H1 (cell line): Measurements from ENCODE around the gene COX6A2. TPM values are rescaled to one million over a fixed set of nuclear protein-coding genes. Genes with fewer than 3 reads are reported as not detected.

Experiments used
- CTCF ChIA-PET: fragments of 300-600 bp; sonication (Branson Sonifier 250); formaldehyde crosslinking; loops from one replicate; lab custom pipeline; 2021; ENCODE audit not compliant: partially characterized antibody; lab: Charles Lee
- POLR2A ChIA-PET: fragments of 300-600 bp; sonication (Branson Sonifier 250); formaldehyde crosslinking; loops from one replicate; lab custom pipeline; 2021; ENCODE audit warnings: inconsistent platforms; ENCODE audit not compliant: partially characterized antibody; lab: Charles Lee
- DNase-seq, 2 experiments: peaks; one replicate each; pipeline versions ENCODE4 v3.0.0 to v3.0.0-alpha.2; 2010 to 2022; ENCODE audit warnings: low spot score in 2 of 2, low read depth in 1 of 2, mixed read lengths in 1 of 2
- FAIRE-seq: peaks from 2 replicates; lab custom pipeline; 2011; peaks lifted over from hg19 to GRCh38; lab: Jason Lieb, UNC
- H2AFZ ChIP-seq: 2 replicates; pipeline ENCODE4 v1.8.1; 2012; ENCODE audit warnings: low read length, inconsistent platforms
- H2AK5ac ChIP-seq: 2 replicates; pipeline ENCODE4 v1.6.1; 2013; ENCODE audit warnings: low read depth, low read length
- H2BK120ac ChIP-seq: replicated peaks from 2 replicates; pipeline ENCODE3; 2013; ENCODE audit warnings: low read depth, low read length, inconsistent platforms
- H2BK12ac ChIP-seq: 2 replicates; pipeline ENCODE4 v1.6.1; 2013; ENCODE audit warnings: low read depth, low read length
- H2BK15ac ChIP-seq: 2 replicates; pipeline ENCODE4 v1.6.1; 2013; ENCODE audit warnings: low read length
- H2BK20ac ChIP-seq: 2 replicates; pipeline ENCODE4 v1.6.1; 2013; ENCODE audit warnings: low read length
- H2BK5ac ChIP-seq: 2 replicates; pipeline ENCODE4 v1.6.1; 2013; ENCODE audit warnings: low read depth, low read length
- H3K14ac ChIP-seq: 2 replicates; pipeline ENCODE4 v1.6.1; 2013; ENCODE audit warnings: inconsistent platforms; ENCODE audit not compliant: insufficient read length
- H3K18ac ChIP-seq: 2 replicates; pipeline ENCODE4 v1.6.1; 2013; ENCODE audit warnings: low read length; ENCODE audit errors: extremely low read depth
- H3K23ac ChIP-seq: 2 replicates; pipeline ENCODE4 v1.6.1; 2013; ENCODE audit warnings: inconsistent platforms; ENCODE audit not compliant: insufficient read length
- H3K23me2 ChIP-seq: 2 replicates; pipeline ENCODE4 v1.6.1; 2013; ENCODE audit warnings: low read depth, low read length
- H3K27ac ChIP-seq: 2 replicates; pipeline ENCODE4 v1.6.1; 2011; ENCODE audit warnings: low read depth, low read length, inconsistent platforms
- H3K27me3 ChIP-seq, 4 experiments: replicated peaks in 1 of 4; 1 replicate in 1 of 4; 2 replicates in 3 of 4; pipeline versions ENCODE4 v1.6.1 to v1.8.1; 2011 to 2013; ENCODE audit warnings: low read length in 3 of 4, mild to moderate bottlenecking in 3 of 4, inconsistent platforms in 2 of 4, mixed read lengths in 2 of 4, moderate library complexity in 1 of 4; ENCODE audit not compliant: control insufficient read depth in 3 of 4, insufficient read depth in 3 of 4; ENCODE audit errors: extremely low read depth in 1 of 4
- H3K36me3 ChIP-seq, 4 experiments: 2 replicates each; pipeline versions ENCODE4 v1.6.1 to v1.8.1; 2011 to 2013; ENCODE audit warnings: mild to moderate bottlenecking in 4 of 4, low read length in 3 of 4, moderate library complexity in 2 of 4, control low read depth in 1 of 4, inconsistent platforms in 1 of 4; ENCODE audit not compliant: insufficient read depth in 4 of 4, control insufficient read depth in 2 of 4
- H3K4ac ChIP-seq: replicated peaks from 2 replicates; pipeline ENCODE3; 2013; ENCODE audit warnings: low read length, low read depth, mixed read lengths, inconsistent platforms; ENCODE audit not compliant: insufficient read length
- H3K4me1 ChIP-seq, 4 experiments: replicated peaks in 1 of 4; 1 replicate in 1 of 4; 2 replicates in 3 of 4; pipeline versions ENCODE4 v1.6.1 to v1.8.1; 2011 to 2013; ENCODE audit warnings: low read length in 3 of 4, inconsistent platforms in 2 of 4, mixed read lengths in 1 of 4; ENCODE audit not compliant: insufficient read depth in 4 of 4, control insufficient read depth in 3 of 4
- H3K4me2 ChIP-seq, 2 experiments: 2 replicates each; pipeline versions ENCODE4 v1.6.1 to v1.8.1; 2011 to 2013; ENCODE audit warnings: low read depth in 2 of 2, low read length in 2 of 2, control low read depth in 1 of 2, inconsistent platforms in 1 of 2, mild to moderate bottlenecking in 1 of 2; ENCODE audit not compliant: insufficient read depth in 1 of 2
- H3K4me3 ChIP-seq, 4 experiments: fragments of 200-600, 300-600 bp in 1 of 4; sonication (generic), shearing (Covaris generic), sonication (Bioruptor Twin) in 1 of 4; 2 replicates each; pipeline versions ENCODE4 v1.5.1 to v1.8.1; 2011 to 2016; ENCODE audit warnings: low read length in 4 of 4, low read depth in 3 of 4, control low read depth in 2 of 4, inconsistent platforms in 2 of 4, mild to moderate bottlenecking in 2 of 4, mixed read lengths in 1 of 4, moderate library complexity in 1 of 4; ENCODE audit not compliant: insufficient read depth in 2 of 4; ENCODE audit errors: extremely low read depth in 1 of 4
- H3K56ac ChIP-seq: replicated peaks from 2 replicates; pipeline ENCODE3; 2013; ENCODE audit warnings: low read depth, mild to moderate bottlenecking, mixed read lengths, low read length, inconsistent platforms; ENCODE audit not compliant: insufficient read length
- H3K79me1 ChIP-seq: 2 replicates; pipeline ENCODE4 v1.6.1; 2013; ENCODE audit warnings: low read depth, low read length, control low read depth
- H3K79me2 ChIP-seq, 2 experiments: 2 replicates each; pipeline versions ENCODE4 v1.6.1 to v1.8.1; 2012 to 2013; ENCODE audit warnings: low read length in 2 of 2, mild to moderate bottlenecking in 2 of 2, inconsistent platforms in 1 of 2; ENCODE audit not compliant: insufficient read depth in 2 of 2, control insufficient read depth in 1 of 2
- H3K9ac ChIP-seq, 4 experiments: replicated peaks in 1 of 4; 1 replicate in 1 of 4; 2 replicates in 3 of 4; pipeline versions ENCODE4 v1.6.1 to v1.8.1; 2011 to 2013; ENCODE audit warnings: low read depth in 3 of 4, low read length in 3 of 4, control low read depth in 2 of 4, mild to moderate bottlenecking in 2 of 4, moderate library complexity in 2 of 4, inconsistent platforms in 1 of 4; ENCODE audit errors: extremely low read depth in 1 of 4
- H3K9me3 ChIP-seq, 2 experiments: 2 replicates each; pipeline versions ENCODE4 v1.6.1 to v1.8.1; 2012 to 2013; ENCODE audit warnings: mild to moderate bottlenecking in 2 of 2, moderate library complexity in 2 of 2, control low read depth in 1 of 2, inconsistent platforms in 1 of 2, low read depth in 1 of 2, low read length in 1 of 2, mixed read lengths in 1 of 2; ENCODE audit not compliant: insufficient read depth in 2 of 2
- H4K20me1 ChIP-seq, 2 experiments: replicated peaks in 1 of 2; 2 replicates each; pipeline versions ENCODE3 to v1.8.1; 2011 to 2013; ENCODE audit warnings: inconsistent platforms in 2 of 2, low read length in 2 of 2, mild to moderate bottlenecking in 1 of 2; ENCODE audit not compliant: insufficient read depth in 2 of 2, control insufficient read depth in 1 of 2
- H4K5ac ChIP-seq: 2 replicates; pipeline ENCODE4 v1.6.1; 2013; ENCODE audit warnings: low read length, low read depth, mixed read lengths, inconsistent platforms; ENCODE audit not compliant: insufficient read length
- H4K8ac ChIP-seq: 2 replicates; pipeline ENCODE4 v1.8.0; 2013; ENCODE audit warnings: mild to moderate bottlenecking, moderate library complexity, low read length, inconsistent platforms; ENCODE audit not compliant: insufficient read depth; ENCODE audit errors: extremely low read depth
- H4K91ac ChIP-seq: replicated peaks from 2 replicates; pipeline ENCODE3; 2013; ENCODE audit warnings: low read length, mixed read lengths, inconsistent platforms; ENCODE audit not compliant: insufficient read length
- CBX8 ChIP-seq: fragments of 300-800, 300-1000 bp; sonication (generic); IDR thresholded peaks from 2 replicates; pipeline ENCODE4 v1.7.1; 2016; ENCODE audit warnings: low read depth, low read length, borderline replicate concordance
- HDAC2 ChIP-seq, 2 experiments: fragments of 300-600 bp in 1 of 2; sonication (generic) in 1 of 2; IDR thresholded peaks; 2 replicates each; pipeline ENCODE4 v1.6.1; 2011 to 2012; ENCODE audit warnings: low read depth in 2 of 2, low read length in 2 of 2, mild to moderate bottlenecking in 2 of 2, moderate library complexity in 2 of 2, borderline replicate concordance in 1 of 2, inconsistent platforms in 1 of 2
- KDM1A ChIP-seq: fragments of 200-600, 300-600 bp; sonication (generic); IDR thresholded peaks from 2 replicates; pipeline ENCODE4 v1.7.1; 2016; ENCODE audit warnings: mild to moderate bottlenecking, low read length, borderline replicate concordance
- PHF8 ChIP-seq: fragments of 200-600 bp; sonication (generic); conservative IDR thresholded peaks from 2 replicates; pipeline ENCODE4 v1.7.1; 2012; ENCODE audit warnings: low read depth, mild to moderate bottlenecking, inconsistent platforms, low read length, moderate library complexity
- USF2 ChIP-seq: IDR thresholded peaks from 2 replicates; pipeline ENCODE4 v1.6.1; 2011; ENCODE audit warnings: low read length, improper control_type of control experiment
- WGBS, 2 experiments: shearing (Covaris generic) in 1 of 2; methylation state at CpG; one replicate each; pipeline versions ENCODE4 v1.1.6 to v1.1.7; 2013 to 2015; ENCODE audit warnings: low lambda C conversion rate in 2 of 2, mixed read lengths in 2 of 2, inconsistent platforms in 1 of 2, low coverage in 1 of 2, missing lambda C conversion rate in 1 of 2; ENCODE audit not compliant: insufficient replicate concordance in 2 of 2, insufficient coverage in 1 of 2, insufficient read length in 1 of 2; ENCODE audit errors: extremely low coverage in 1 of 2, missing lambda C conversion rate in 1 of 2; 5-methylcytosine and 5-hydroxymethylcytosine counted together
- polyA plus RNA-seq, 7 experiments: library from polyadenylated mRNA; depleted of rRNA in 3 of 7; stranded (reverse) in 5 of 7; unstranded in 2 of 7; fragments of >200 nt in 5 of 7; fragments of 200-250 nt in 2 of 7; gene quantifications; 1 replicate in 5 of 7; 2 replicates in 1 of 7; 4 replicates in 1 of 7; pipeline versions ENCODE4 v1.2.1 to v1.2.3, GENCODE V29; 2011 to 2013; ENCODE audit warnings: missing spikeins in 2 of 7, mixed read lengths in 2 of 7
- total RNA-seq: library from RNA; stranded (reverse); fragmentation: NEBNext Ultra II Directional; extraction: Animal tissue kit (Norgen Biotek cat#: 25700); gene quantifications from 2 replicates; pipeline ENCODE4 v1.2.1, GENCODE V29; 2021

The COX6A2 gene
- total and polyA plus RNA-seq, 2 of the 8 experiments (the other 6 are each of a cell fraction or from before 2014, with no cell fraction given), result 0.79 TPM; not detected in 1

DNA sequence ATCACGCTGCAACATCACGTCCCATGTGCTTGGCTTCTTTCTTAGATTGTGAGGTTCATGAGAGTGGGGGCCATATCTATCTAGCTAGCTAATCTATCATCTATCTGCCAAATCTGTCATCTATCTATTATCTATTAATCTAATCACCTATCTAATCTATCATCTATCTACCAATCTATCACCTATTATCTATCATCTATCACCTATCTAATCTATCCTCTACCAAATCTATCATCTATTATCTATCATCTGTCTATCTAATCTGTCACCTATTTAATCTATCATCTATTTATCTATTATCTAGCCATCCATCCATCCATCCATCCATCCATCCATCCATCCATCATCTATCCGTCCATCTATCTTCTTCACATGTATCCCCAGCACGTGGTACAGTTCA is 14.2 kb downstream of the COX6A2 start:
- H2BK12ac ChIP-seq, result no peak overlapping the region
- no peaks in the 10 kb centered on the region for H4K20me1 ChIP-seq
- no peak overlapping the region for H2BK120ac ChIP-seq
- peaks cover 2% of the 10 kb centered on the region; the same call in 1 of the 2 replicates for H3K23me2 ChIP-seq
- DNase-seq (no peak), FAIRE-seq (no peak)
- H3K18ac ChIP-seq, result no peak overlapping the region
- no peak overlapping the region for H3K14ac ChIP-seq
- H2BK20ac ChIP-seq, result no peak overlapping the region
- no peaks in the 10 kb centered on the region; a peak in 1 of 7 replicates for H3K27me3 ChIP-seq
- H2BK5ac ChIP-seq, result no peak overlapping the region
- H2BK15ac ChIP-seq, result no peak overlapping the region
- ChIA-PET CTCF (no interaction called here), POLR2A (no interaction called here)
- no peak overlapping the region for H4K8ac ChIP-seq
- TF ChIP-seq PHF8 (no peak), USF2 (no peak), HDAC2 (IDR thresholded peaks at IDR 0.05; ENCODE audit: borderline replicate concordance in 1 of 2, low read depth in 2 of 2, low read length in 2 of 2) (no peak), CBX8 (no peak), KDM1A (no peak)
- no peak overlapping the region for H4K91ac ChIP-seq
- H3K79me1 ChIP-seq, result no peaks in the 10 kb centered on the region
- 96% methylated on average over 4 of the region's 4 CpGs; no CpG with 5 or more reads in 1 of the 2 experiments for whole genome bisulfite sequencing, 2 experiments
- H2AK5ac ChIP-seq, result no peak overlapping the region
- no peak overlapping the region for H3K9ac ChIP-seq
- H3K79me2 ChIP-seq, result no peaks in the 10 kb centered on the region
- H3K4me3 ChIP-seq, result no peak overlapping the region
- no peak overlapping the region for H2AFZ ChIP-seq
- no peaks in the 10 kb centered on the region for H3K9me3 ChIP-seq
- H3K4me2 ChIP-seq, result no peak overlapping the region
- H3K56ac ChIP-seq, result peak overlapping the region; percentile 96
- no peaks in the 10 kb centered on the region for H3K36me3 ChIP-seq
- H3K4me1 ChIP-seq, result no peaks in the 10 kb centered on the region
- no peak overlapping the region for H3K27ac ChIP-seq
- no peak overlapping the region for H3K23ac ChIP-seq
- H3K4ac ChIP-seq, result no peak overlapping the region
- no peak overlapping the region for H4K5ac ChIP-seq
